NK-92 (cell line): ENCODE results near the gene OLAH.

ENCODE experiments used
- DNase-seq: peaks from one replicate; lab custom pipeline; 2025; ENCODE audit not compliant: unreplicated experiment; lab: John Stamatoyannopoulos, UW

Gene OLAH

GRCh38 chr10:15122477-15123030 lies 78.8 kb downstream of the OLAH start:
- no peak for DNase-seq
